ENCODE results near the gene TSPAN1. TPM values are rescaled to one million over a fixed set of nuclear protein-coding genes. Genes with fewer than 3 reads are reported as not detected.
"Not testable (repeated sequence)": the region's sequence is repeated elsewhere in the genome, so short reads cannot be mapped to it uniquely, and the experiment has no call there.

TSPAN1 gene
- total and polyA plus RNA-seq, 10 of the 15 experiments (the other 5 are each of a cell fraction or from before 2014, with no cell fraction given) = 0.08 to 0.29 (median 0.23) TPM; not detected in 5

DNA sequence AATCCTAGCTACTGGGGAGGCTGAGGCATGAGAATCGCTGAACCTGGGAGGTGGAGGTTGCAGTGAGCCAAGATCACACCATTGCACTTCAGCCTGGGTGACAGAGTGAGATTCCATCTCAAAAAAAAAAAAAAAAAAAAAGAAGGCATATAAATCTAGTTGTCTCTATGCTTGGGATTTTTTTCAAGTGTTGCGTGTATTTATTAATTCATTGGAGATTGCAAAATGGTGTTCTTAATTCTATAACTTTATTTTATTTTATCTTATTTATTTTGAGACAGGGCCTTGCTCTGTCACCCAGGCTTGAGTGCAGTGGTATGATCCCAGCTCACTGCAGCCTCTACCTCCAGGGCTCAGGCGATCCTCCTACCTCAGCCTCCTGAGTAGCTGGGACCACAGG, 56.3 kb downstream of the TSPAN1 start:
- H3K27me3 ChIP-seq (replicated peaks in 1 of 2; ENCODE audit: control insufficient read depth in 2 of 2, insufficient read depth in 2 of 2, low read length in 1 of 2); H2AFZ ChIP-seq (ENCODE audit: control insufficient read depth, low read depth, low read length); H3K4me2 ChIP-seq (ENCODE audit: control insufficient read depth, insufficient read depth); intact Hi-C loops (cut with micrococcal nuclease; ENCODE audit: unreplicated experiment); H3K9me3 ChIP-seq (replicated peaks; ENCODE audit: control insufficient read depth, insufficient read depth, low read length); BruUV-seq (replicated peaks); H3K4me3 ChIP-seq; H3K79me2 ChIP-seq (ENCODE audit: control insufficient read depth, insufficient read depth, low read length); H4K20me1 ChIP-seq (ENCODE audit: control insufficient read depth, insufficient read depth); DNase-seq (ENCODE audit: low read depth, low spot score); H3K9ac ChIP-seq (ENCODE audit: control insufficient read depth, insufficient read depth, low read length); H3K27ac ChIP-seq (ENCODE audit: control insufficient read depth, insufficient read depth); H3K36me3 ChIP-seq (ENCODE audit: control insufficient read depth in 2 of 2, insufficient read depth in 2 of 2, low read length in 1 of 2); FAIRE-seq; in situ Hi-C loops (cut with MboI); ATAC-seq; H3K4me1 ChIP-seq (ENCODE audit: control insufficient read depth, insufficient read depth, low read length): not testable (repeated sequence)
- ChIA-PET CTCF (interaction anchor here (1.2 to 2.5 kb wide), 4 partner anchors 7 to 16 kb away, joined by 4 to 22 read pairs (median 6); partner anchors contain the start of gene RAD54L), RAD21 (ENCODE audit: unreplicated experiment) (interaction anchor here (1.0 to 2.4 kb wide), 2 partner anchors 8 to 10 kb away, joined by 4 to 7 read pairs; no protein-coding TSS in a partner anchor), SMC1A (ENCODE audit: uncharacterized antibody, unreplicated experiment) (interaction anchor here (0.6 to 2.3 kb wide), 3 partner anchors 8 to 247 kb away, joined by 3 to 10 read pairs (median 3); no protein-coding TSS in a partner anchor), POLR2A (interaction anchor here (0.7 kb wide), 1 partner anchor 9 kb away, joined by 4 read pairs; no protein-coding TSS in a partner anchor)
- 95% methylated on average over 3 of the region's 3 CpGs for WGBS (ENCODE audit: insufficient coverage, insufficient replicate concordance, low lambda C conversion rate, missing lambda C conversion rate)

Small RNA genes lying within 50 kb of the gene (small RNA-seq; reads per million reads assigned to genes)
- gene AL672043.1 = not detected

Other genes starting within 250 kb of the TSPAN1 start
Only the 7 nearest of the 9 such genes appear.
- 17.5 and 18.8 TPM in 2 replicates for gene PIK3R3, start 42.5 kb upstream of the TSPAN1 start, total RNA-seq (2014; rRNA removed)
- gene PIK3R3, start 42.5 kb upstream of the TSPAN1 start, total RNA-seq (2014; rRNA removed; fragmentation: Illumina TruSeq; extraction: Trizol) = 20.7 and 21.6 TPM in 2 replicates
- gene PIK3R3, start 42.5 kb upstream of the TSPAN1 start, total RNA-seq (2021) = 24.6 and 27.0 TPM in 2 replicates
- 18.2 and 28.3 TPM in 2 replicates for gene PIK3R3, start 42.5 kb upstream of the TSPAN1 start, polyA plus RNA-seq (2011; rRNA removed)
- 21.4 and 29.7 TPM in 2 replicates for gene PIK3R3, start 42.5 kb upstream of the TSPAN1 start, polyA plus RNA-seq (2014; fragmentation: Illumina TruSeq; extraction: Trizol)
- gene PIK3R3, start 42.5 kb upstream of the TSPAN1 start, polyA plus RNA-seq (2014; fragmentation: Nextera tagmentation; extraction: Ambion mirVana) = 1 to 10 TPM; 4.8 to 7.4 TPM
- 15.2 and 15.3 TPM in 2 replicates for gene PIK3R3, start 42.5 kb upstream of the TSPAN1 start, polyA plus RNA-seq (2014; rRNA removed)
- 10 to 100 TPM; 22.5 to 24.7 TPM for gene PIK3R3, start 42.5 kb upstream of the TSPAN1 start, polyA plus RNA-seq (2016; fragmentation: Nextera tagmentation; extraction: Ambion mirVana)
- not detected in 2 replicates for gene P3R3URF, start 1.4 kb downstream of the TSPAN1 start, total RNA-seq (2014; rRNA removed)
- not detected in 2 replicates for gene P3R3URF, start 1.4 kb downstream of the TSPAN1 start, total RNA-seq (2014; rRNA removed; fragmentation: Illumina TruSeq; extraction: Trizol)
- not detected in 2 replicates for gene P3R3URF, start 1.4 kb downstream of the TSPAN1 start, total RNA-seq (2021)
- gene P3R3URF, start 1.4 kb downstream of the TSPAN1 start, polyA plus RNA-seq (2011; rRNA removed) = not detected in 2 replicates
- gene P3R3URF, start 1.4 kb downstream of the TSPAN1 start, polyA plus RNA-seq (2014; fragmentation: Illumina TruSeq; extraction: Trizol) = not detected in 2 replicates
- not detected for gene P3R3URF, start 1.4 kb downstream of the TSPAN1 start, polyA plus RNA-seq (2014; fragmentation: Nextera tagmentation; extraction: Ambion mirVana)
- not detected in 2 replicates for gene P3R3URF, start 1.4 kb downstream of the TSPAN1 start, polyA plus RNA-seq (2014; rRNA removed)
- not detected for gene P3R3URF, start 1.4 kb downstream of the TSPAN1 start, polyA plus RNA-seq (2016; fragmentation: Nextera tagmentation; extraction: Ambion mirVana)
- gene POMGNT1, start 23.3 kb downstream of the TSPAN1 start, total RNA-seq (2014; rRNA removed) = 25.5 and 29.0 TPM in 2 replicates
- 23.4 and 24.7 TPM in 2 replicates for gene POMGNT1, start 23.3 kb downstream of the TSPAN1 start, total RNA-seq (2014; rRNA removed; fragmentation: Illumina TruSeq; extraction: Trizol)
- 34.5 and 36.0 TPM in 2 replicates for gene POMGNT1, start 23.3 kb downstream of the TSPAN1 start, total RNA-seq (2021)
- gene POMGNT1, start 23.3 kb downstream of the TSPAN1 start, polyA plus RNA-seq (2011; rRNA removed) = 21.7 and 30.0 TPM in 2 replicates
- 16.0 and 25.2 TPM in 2 replicates for gene POMGNT1, start 23.3 kb downstream of the TSPAN1 start, polyA plus RNA-seq (2014; fragmentation: Illumina TruSeq; extraction: Trizol)
- 10 to 100 TPM in 1 of 2 experiments, 1 to 10 TPM in 1; 8.6 to 29.0 TPM for gene POMGNT1, start 23.3 kb downstream of the TSPAN1 start, polyA plus RNA-seq (2014; fragmentation: Nextera tagmentation; extraction: Ambion mirVana)
- gene POMGNT1, start 23.3 kb downstream of the TSPAN1 start, polyA plus RNA-seq (2014; rRNA removed) = 30.4 and 32.5 TPM in 2 replicates
- 10 to 100 TPM; 32.6 to 35.2 TPM for gene POMGNT1, start 23.3 kb downstream of the TSPAN1 start, polyA plus RNA-seq (2016; fragmentation: Nextera tagmentation; extraction: Ambion mirVana)
- 0.22 and 0.40 TPM in 2 replicates for gene LURAP1, start 28.2 kb downstream of the TSPAN1 start, total RNA-seq (2014; rRNA removed)
- gene LURAP1, start 28.2 kb downstream of the TSPAN1 start, total RNA-seq (2014; rRNA removed; fragmentation: Illumina TruSeq; extraction: Trizol) = 0.13 and 0.18 TPM in 2 replicates
- 0.24 and 0.41 TPM in 2 replicates for gene LURAP1, start 28.2 kb downstream of the TSPAN1 start, total RNA-seq (2021)
- 0.03 TPM in 1 of 2 replicates, not detected in the other for gene LURAP1, start 28.2 kb downstream of the TSPAN1 start, polyA plus RNA-seq (2011; rRNA removed)
- 0.06 and 0.24 TPM in 2 replicates for gene LURAP1, start 28.2 kb downstream of the TSPAN1 start, polyA plus RNA-seq (2014; fragmentation: Illumina TruSeq; extraction: Trizol)
- gene LURAP1, start 28.2 kb downstream of the TSPAN1 start, polyA plus RNA-seq (2014; fragmentation: Nextera tagmentation; extraction: Ambion mirVana) = under 1 TPM; 0.03 to 0.05 TPM
- 0.20 and 0.50 TPM in 2 replicates for gene LURAP1, start 28.2 kb downstream of the TSPAN1 start, polyA plus RNA-seq (2014; rRNA removed)
- gene LURAP1, start 28.2 kb downstream of the TSPAN1 start, polyA plus RNA-seq (2016; fragmentation: Nextera tagmentation; extraction: Ambion mirVana) = under 1 TPM; 0.09 to 0.19 TPM
- gene RAD54L, start 72.7 kb downstream of the TSPAN1 start, total RNA-seq (2014; rRNA removed) = 15.8 TPM in 2 replicates
- gene RAD54L, start 72.7 kb downstream of the TSPAN1 start, total RNA-seq (2014; rRNA removed; fragmentation: Illumina TruSeq; extraction: Trizol) = 12.4 and 12.9 TPM in 2 replicates
- 34.0 and 34.7 TPM in 2 replicates for gene RAD54L, start 72.7 kb downstream of the TSPAN1 start, total RNA-seq (2021)
- gene RAD54L, start 72.7 kb downstream of the TSPAN1 start, polyA plus RNA-seq (2011; rRNA removed) = 8.9 and 17.6 TPM in 2 replicates
- 26.5 and 35.5 TPM in 2 replicates for gene RAD54L, start 72.7 kb downstream of the TSPAN1 start, polyA plus RNA-seq (2014; fragmentation: Illumina TruSeq; extraction: Trizol)
- 10 to 100 TPM; 15.8 to 26.1 TPM for gene RAD54L, start 72.7 kb downstream of the TSPAN1 start, polyA plus RNA-seq (2014; fragmentation: Nextera tagmentation; extraction: Ambion mirVana)
- gene RAD54L, start 72.7 kb downstream of the TSPAN1 start, polyA plus RNA-seq (2014; rRNA removed) = 21.1 and 24.5 TPM in 2 replicates
- 10 to 100 TPM; 51.5 to 54.2 TPM for gene RAD54L, start 72.7 kb downstream of the TSPAN1 start, polyA plus RNA-seq (2016; fragmentation: Nextera tagmentation; extraction: Ambion mirVana)
- gene LRRC41, start 128.5 kb downstream of the TSPAN1 start, total RNA-seq (2014; rRNA removed) = 62.7 and 65.7 TPM in 2 replicates
- 35.1 and 36.3 TPM in 2 replicates for gene LRRC41, start 128.5 kb downstream of the TSPAN1 start, total RNA-seq (2014; rRNA removed; fragmentation: Illumina TruSeq; extraction: Trizol)
- gene LRRC41, start 128.5 kb downstream of the TSPAN1 start, total RNA-seq (2021) = 56.7 and 57.7 TPM in 2 replicates
- 25.3 and 43.3 TPM in 2 replicates for gene LRRC41, start 128.5 kb downstream of the TSPAN1 start, polyA plus RNA-seq (2011; rRNA removed)
- 18.5 and 40.1 TPM in 2 replicates for gene LRRC41, start 128.5 kb downstream of the TSPAN1 start, polyA plus RNA-seq (2014; fragmentation: Illumina TruSeq; extraction: Trizol)
- gene LRRC41, start 128.5 kb downstream of the TSPAN1 start, polyA plus RNA-seq (2014; fragmentation: Nextera tagmentation; extraction: Ambion mirVana) = 10 to 100 TPM; 12.0 to 12.6 TPM
- gene LRRC41, start 128.5 kb downstream of the TSPAN1 start, polyA plus RNA-seq (2014; rRNA removed) = 53.8 and 55.6 TPM in 2 replicates
- gene LRRC41, start 128.5 kb downstream of the TSPAN1 start, polyA plus RNA-seq (2016; fragmentation: Nextera tagmentation; extraction: Ambion mirVana) = 10 to 100 TPM; 67.3 to 79.9 TPM
- gene UQCRH, start 128.6 kb downstream of the TSPAN1 start, total RNA-seq (2014; rRNA removed) = 522 and 625 TPM in 2 replicates
- gene UQCRH, start 128.6 kb downstream of the TSPAN1 start, total RNA-seq (2014; rRNA removed; fragmentation: Illumina TruSeq; extraction: Trizol) = 582 and 603 TPM in 2 replicates
- 363 and 392 TPM in 2 replicates for gene UQCRH, start 128.6 kb downstream of the TSPAN1 start, total RNA-seq (2021)
- 1,782 and 2,485 TPM in 2 replicates for gene UQCRH, start 128.6 kb downstream of the TSPAN1 start, polyA plus RNA-seq (2011; rRNA removed)
- 612 and 665 TPM in 2 replicates for gene UQCRH, start 128.6 kb downstream of the TSPAN1 start, polyA plus RNA-seq (2014; fragmentation: Illumina TruSeq; extraction: Trizol)
- 1,000 to 10,000 TPM; 1,451 to 1,539 TPM for gene UQCRH, start 128.6 kb downstream of the TSPAN1 start, polyA plus RNA-seq (2014; fragmentation: Nextera tagmentation; extraction: Ambion mirVana)
- 516 and 647 TPM in 2 replicates for gene UQCRH, start 128.6 kb downstream of the TSPAN1 start, polyA plus RNA-seq (2014; rRNA removed)
- gene UQCRH, start 128.6 kb downstream of the TSPAN1 start, polyA plus RNA-seq (2016; fragmentation: Nextera tagmentation; extraction: Ambion mirVana) = 100 to 1,000 TPM; 574 to 652 TPM